Esophagus squamous epithelium (tissue), 5 donors: Measurements from ENCODE around the gene DPYSL5. TPM values are rescaled to one million over a fixed set of nuclear protein-coding genes. Genes with fewer than 3 reads are reported as not detected.

Experiments
- DNase-seq: peaks from one replicate; lab custom pipeline; 2025; lab: John Stamatoyannopoulos, UW
- H3K27ac ChIP-seq, 4 donors: fragments of 200-600 bp; sonication (generic); one replicate each; pipeline ENCODE4 v1.5.1; 2016 to 2019; ENCODE audit warnings: mild to moderate bottlenecking in 1 of 4
- H3K27me3 ChIP-seq, 4 donors: fragments of 200-600 bp; sonication (generic); 1 replicate in 3 of 4; 2 replicates in 1 of 4; pipeline versions ENCODE4 v1.5.1 to v1.6.0; 2017 to 2021; ENCODE audit warnings: antibody characterized with exemption in 1 of 4
- H3K36me3 ChIP-seq, 3 donors: fragments of 200-600 bp; sonication (generic); one replicate each; pipeline ENCODE4 v1.5.1; 2016 to 2019
- H3K4me1 ChIP-seq, 3 donors: fragments of 200-600 bp; sonication (generic); one replicate each; pipeline ENCODE4 v1.5.1; 2017 to 2019
- H3K4me3 ChIP-seq, 4 donors: fragments of 200-600 bp; sonication (generic); 1 replicate in 3 of 4; 2 replicates in 1 of 4; pipeline ENCODE4 v1.5.1; 2016 to 2019; ENCODE audit warnings: mild to moderate bottlenecking in 2 of 4, moderate library complexity in 1 of 4
- H3K9me3 ChIP-seq, 3 donors: fragments of 200-600 bp; sonication (generic); one replicate each; pipeline ENCODE4 v1.5.1; 2016 to 2019
- CTCF ChIP-seq, 6 experiments: fragments of 450-650 bp in 4 of 6; fragments of 200-600 bp in 2 of 6; sonication (generic) in 2 of 6; IDR thresholded peaks; one replicate each; pipeline ENCODE4 v1.5.1; 2016 to 2019; ENCODE audit warnings: antibody characterized with exemption in 6 of 6, mild to moderate bottlenecking in 4 of 6, moderate library complexity in 4 of 6
- POLR2A ChIP-seq, 4 donors: fragments of 450-650 bp; IDR thresholded peaks; one replicate each; pipeline ENCODE4 v1.6.1; 2017; ENCODE audit warnings: antibody characterized with exemption in 4 of 4, mild to moderate bottlenecking in 4 of 4, moderate library complexity in 3 of 4
- WGBS, 2 donors: methylation state at CpG; one replicate each; pipeline ENCODE4 v1.1.5; 2018; 5-methylcytosine and 5-hydroxymethylcytosine counted together
- intact Hi-C: fragments of 100-400 bp; cut with DNase I; formaldehyde crosslinking; loops from one replicate; pipeline ENCODE4 v1.15.0; 2022
- total RNA-seq, 4 donors: library from RNA; depleted of rRNA; stranded (reverse); fragments of >200 nt; gene quantifications; one replicate each; pipeline ENCODE4 v1.1.0, GENCODE V29; 2016
- donor health status: DM: yes; HTN: yes; CAD: no.

The DPYSL5 gene
- total RNA-seq, 4 donors from 2014 or later = not detected

- 39 to 61% methylated on average over 2 of the region's 2 CpGs for WGBS, 2 donors
- Histone ChIP-seq H3K27ac (no peak overlapping the region), H3K4me1 (peaks cover 0 to 5% (median 0%) of the 10 kb centered on the region in 3 donors), H3K27me3 (peaks cover 0 to 24% (median 0%) of the 10 kb centered on the region in 4 donors), H3K9me3 (no peaks in the 10 kb centered on the region), H3K36me3 (no peaks in the 10 kb centered on the region), H3K4me3 (no peak overlapping the region)
- no peak for DNase-seq
- intact Hi-C loops = no loop called here
- TF ChIP-seq POLR2A (IDR thresholded peaks at IDR 0.05) (no peak), CTCF (IDR thresholded peaks at IDR 0.05) (no peak)
These were observed 40.0 kb upstream of the DPYSL5 start for GRCh38 chr2:26807788-26808460.

DNA sequence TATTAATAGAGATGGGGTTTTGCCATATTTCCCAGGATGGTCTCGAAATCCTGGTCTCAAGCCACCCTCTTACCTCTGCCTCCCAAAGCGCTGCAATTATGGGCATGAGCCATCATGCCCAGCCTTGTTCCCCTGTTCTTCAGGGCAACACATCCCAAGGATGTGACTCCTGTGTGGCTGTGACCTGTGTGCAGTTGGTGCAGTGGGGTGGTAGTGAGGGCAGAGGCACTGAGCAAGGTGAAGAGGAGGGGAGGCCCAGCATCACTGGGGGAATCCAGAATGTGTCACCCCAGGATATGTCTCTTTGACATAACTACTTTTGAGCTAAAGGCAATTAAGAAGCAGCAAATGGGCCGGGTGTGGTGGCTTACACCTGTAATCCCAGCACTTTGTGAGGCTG is 38.7 kb upstream of the DPYSL5 start:
- Histone ChIP-seq H3K4me1 (peaks cover 0 to 5% (median 0%) of the 10 kb centered on the region in 3 donors), H3K27me3 (peaks cover 0 to 34% (median 0%) of the 10 kb centered on the region in 4 donors), H3K9me3 (no peaks in the 10 kb centered on the region), H3K27ac (no peak overlapping the region), H3K36me3 (no peaks in the 10 kb centered on the region), H3K4me3 (no peak overlapping the region)
- intact Hi-C loops = no loop called here
- WGBS, 2 donors = 61 to 78% methylated on average over 3 of the region's 3 CpGs
- TF ChIP-seq CTCF (IDR thresholded peaks at IDR 0.05) = no peak
- no peak for TF ChIP-seq POLR2A (IDR thresholded peaks at IDR 0.05)
- no peak for DNase-seq

DNA sequence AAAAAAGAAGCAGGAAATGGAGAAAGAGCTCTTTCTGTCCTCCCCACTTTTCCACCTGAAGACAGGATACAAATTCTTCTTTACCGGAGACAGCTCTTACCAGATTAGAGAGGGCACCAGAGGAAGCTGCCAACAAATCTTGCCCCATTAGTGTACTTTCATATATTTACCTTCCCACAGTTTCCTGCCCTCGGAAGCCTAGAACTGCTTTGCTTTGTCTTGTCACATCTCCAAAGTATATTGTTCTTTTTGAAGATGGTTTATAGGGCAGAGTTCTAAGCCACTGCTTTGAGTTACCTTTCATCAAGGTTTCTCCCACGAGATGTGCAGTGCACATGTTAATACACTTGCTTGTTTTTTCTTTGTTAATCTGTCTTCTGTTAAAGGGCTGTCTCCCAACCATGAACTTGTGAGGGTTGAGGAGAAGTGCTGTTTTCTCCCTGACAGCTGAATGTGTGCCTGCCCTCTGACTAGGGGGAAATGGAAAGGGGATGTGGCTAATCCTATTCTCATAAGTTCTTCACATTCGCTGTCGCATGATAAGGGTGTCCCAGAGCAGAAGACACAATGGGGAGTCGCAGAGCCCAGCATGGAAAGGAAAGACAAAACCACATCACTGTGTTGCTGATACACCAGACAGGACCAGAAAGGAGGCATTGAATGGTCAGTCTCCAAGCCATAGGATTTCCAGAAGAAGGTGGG is 37.9 kb upstream of the DPYSL5 start:
- Histone ChIP-seq H3K27me3 (peaks cover 0 to 41% (median 0%) of the 10 kb centered on the region in 4 donors), H3K27ac (no peak overlapping the region), H3K4me3 (no peak overlapping the region), H3K9me3 (no peaks in the 10 kb centered on the region), H3K36me3 (no peaks in the 10 kb centered on the region), H3K4me1 (peaks cover 0 to 5% (median 0%) of the 10 kb centered on the region in 3 donors)
- intact Hi-C loops = no loop called here
- DNase-seq = no peak
- 55 to 60% methylated on average over 6 of the region's 6 CpGs for WGBS, 2 donors
- TF ChIP-seq CTCF (IDR thresholded peaks at IDR 0.05) (no peak), POLR2A (IDR thresholded peaks at IDR 0.05) (no peak)

DNA sequence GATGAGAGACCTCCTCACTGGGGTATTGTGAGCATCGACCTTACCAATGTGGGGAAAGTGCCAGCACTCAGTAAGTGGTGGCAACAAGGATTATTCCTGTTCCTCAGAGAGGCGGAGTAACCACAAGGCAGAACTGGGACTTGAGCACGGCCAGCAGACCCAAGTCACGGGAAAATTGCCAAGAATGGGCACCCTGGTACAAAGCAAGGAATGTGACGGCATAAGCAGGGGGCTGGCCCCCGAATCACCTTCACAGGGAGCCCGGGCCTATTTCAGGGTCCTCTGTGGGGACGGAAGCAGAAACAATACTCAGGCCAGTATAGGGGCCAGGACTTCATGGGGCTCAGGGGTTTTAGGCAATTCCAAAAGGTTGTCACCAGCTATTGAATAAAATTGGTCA is 36.7 kb upstream of the DPYSL5 start:
- H3K27ac ChIP-seq = no peak overlapping the region
- H3K9me3 ChIP-seq = no peaks in the 10 kb centered on the region
- TF ChIP-seq POLR2A (IDR thresholded peaks at IDR 0.05) = no peak
- TF ChIP-seq CTCF (IDR thresholded peaks at IDR 0.05) = no peak
- no peaks in the 10 kb centered on the region for H3K36me3 ChIP-seq
- H3K27me3 ChIP-seq = peaks cover 0 to 53% (median 0%) of the 10 kb centered on the region in 4 donors
- no peak for DNase-seq
- WGBS, 2 donors = 50 to 63% methylated on average over 2 to 8 of the region's 8 CpGs
- H3K4me3 ChIP-seq = no peak overlapping the region
- H3K4me1 ChIP-seq = peaks cover 0 to 5% (median 0%) of the 10 kb centered on the region in 3 donors
- intact Hi-C loops = no loop called here
